Measurements from ENCODE around the gene LARP6. TPM values are rescaled to one million over a fixed set of nuclear protein-coding genes. Genes with fewer than 3 reads are reported as not detected.

Gene LARP6
- total and polyA plus RNA-seq, 4 donors = 4.2 to 8.7 (median 6.8) TPM

DNA sequence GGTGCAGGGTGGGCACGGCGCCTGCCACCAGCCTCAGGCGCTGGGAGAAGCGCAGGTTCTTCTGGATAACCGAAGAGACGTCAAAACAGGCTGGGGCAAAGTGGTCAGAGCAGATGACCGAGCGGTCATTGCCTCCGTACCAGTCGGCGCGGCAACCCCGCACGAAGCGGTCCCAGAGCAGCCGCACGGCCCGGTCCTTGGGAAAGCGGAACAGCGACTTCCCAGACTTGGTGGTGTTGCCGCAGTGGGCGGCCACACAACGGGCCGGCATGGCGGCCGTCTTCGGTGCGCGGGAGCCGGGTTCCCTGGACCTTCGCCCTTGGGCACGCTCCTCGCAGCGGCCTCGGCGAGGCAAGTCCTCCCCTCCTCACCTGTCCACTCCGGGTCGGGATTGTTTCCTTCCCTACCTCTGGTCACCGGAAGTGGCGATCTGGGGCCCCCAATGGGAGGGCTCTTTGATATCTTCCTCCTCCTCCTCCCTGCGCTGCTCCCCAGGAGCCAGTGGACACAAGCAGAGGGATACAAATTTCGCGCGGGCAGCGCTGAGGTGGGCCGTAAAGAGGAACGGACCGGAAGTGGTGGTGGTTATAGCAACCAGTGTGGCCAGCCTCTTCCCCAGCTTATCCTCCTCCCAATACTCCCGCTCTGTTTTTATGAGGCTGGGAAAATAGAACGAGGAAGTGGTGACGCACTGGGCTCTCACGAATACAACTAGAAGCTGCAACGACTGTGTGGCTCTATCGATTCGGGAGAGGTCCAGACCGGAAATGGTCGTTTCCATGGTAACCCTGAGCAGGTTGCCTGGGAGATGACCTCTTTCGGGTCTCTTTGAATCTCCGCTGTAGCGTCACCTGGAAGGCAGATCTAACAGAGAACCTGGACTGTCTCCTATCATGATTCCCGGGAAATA is 38.3 kb upstream of the LARP6 start, which contains the start of the genes LRRC49 and THAP10:
TSS of gene LRRC49 (plus strand) at position 825 of the 910 bp plus-strand sequence. CDS start at position 894, 69 bp downstream.
TSS of gene THAP10 (minus strand) at position 432 of the 910 bp plus-strand sequence. CDS start at position 271, 161 bp downstream.
- peak; percentile 91 to 97 (median 96) for DNase-seq
- peak within 1 kb of the TSS; percentile 3 to 86 for H3K27ac ChIP-seq (ENCODE audit: low read depth in 1 of 2, low read length in 1 of 2)
- H3K9me3 ChIP-seq (ENCODE audit: control insufficient read depth in 4 of 4, insufficient read depth in 3 of 4, low read length in 3 of 4) = no peaks in the 10 kb centered on the region
- H3K4me3 ChIP-seq = peak within 1 kb of the TSS; percentile 59
- H3K4me1 ChIP-seq (ENCODE audit: control insufficient read depth in 5 of 5, insufficient read depth in 5 of 5, low read length in 5 of 5) = peaks cover 0 to 19% (median 3%) of the 10 kb centered on the region in 5 donors
- TF ChIP-seq, protein P1, sequence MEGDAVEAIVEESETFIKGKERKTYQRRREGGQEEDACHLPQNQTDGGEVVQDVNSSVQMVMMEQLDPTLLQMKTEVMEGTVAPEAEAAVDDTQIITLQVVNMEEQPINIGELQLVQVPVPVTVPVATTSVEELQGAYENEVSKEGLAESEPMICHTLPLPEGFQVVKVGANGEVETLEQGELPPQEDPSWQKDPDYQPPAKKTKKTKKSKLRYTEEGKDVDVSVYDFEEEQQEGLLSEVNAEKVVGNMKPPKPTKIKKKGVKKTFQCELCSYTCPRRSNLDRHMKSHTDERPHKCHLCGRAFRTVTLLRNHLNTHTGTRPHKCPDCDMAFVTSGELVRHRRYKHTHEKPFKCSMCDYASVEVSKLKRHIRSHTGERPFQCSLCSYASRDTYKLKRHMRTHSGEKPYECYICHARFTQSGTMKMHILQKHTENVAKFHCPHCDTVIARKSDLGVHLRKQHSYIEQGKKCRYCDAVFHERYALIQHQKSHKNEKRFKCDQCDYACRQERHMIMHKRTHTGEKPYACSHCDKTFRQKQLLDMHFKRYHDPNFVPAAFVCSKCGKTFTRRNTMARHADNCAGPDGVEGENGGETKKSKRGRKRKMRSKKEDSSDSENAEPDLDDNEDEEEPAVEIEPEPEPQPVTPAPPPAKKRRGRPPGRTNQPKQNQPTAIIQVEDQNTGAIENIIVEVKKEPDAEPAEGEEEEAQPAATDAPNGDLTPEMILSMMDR (IDR thresholded peaks at IDR 0.05; ENCODE audit: control extremely low read depth, extremely low read depth) = no peak
- H3K36me3 ChIP-seq (ENCODE audit: control insufficient read depth in 4 of 4, insufficient read depth in 4 of 4, low read length in 4 of 4) = peaks cover 0 to 6% (median 1%) of the 10 kb centered on the region in 4 donors
- peak; percentile 90 for ATAC-seq (ENCODE audit: insufficient read depth, low FRiP score)
- peak within 1 kb of the TSS in 1 of 2 donors; percentile 72 for H3K9ac ChIP-seq (ENCODE audit: insufficient read depth in 1 of 2, low read length in 2 of 2)
- WGBS, 2 donors = 1% methylated on average over 61 of the region's 61 CpGs
- no peaks in the 10 kb centered on the region for H3K27me3 ChIP-seq (ENCODE audit: control insufficient read depth in 3 of 3, insufficient read depth in 3 of 3, low read length in 2 of 3)

DNA sequence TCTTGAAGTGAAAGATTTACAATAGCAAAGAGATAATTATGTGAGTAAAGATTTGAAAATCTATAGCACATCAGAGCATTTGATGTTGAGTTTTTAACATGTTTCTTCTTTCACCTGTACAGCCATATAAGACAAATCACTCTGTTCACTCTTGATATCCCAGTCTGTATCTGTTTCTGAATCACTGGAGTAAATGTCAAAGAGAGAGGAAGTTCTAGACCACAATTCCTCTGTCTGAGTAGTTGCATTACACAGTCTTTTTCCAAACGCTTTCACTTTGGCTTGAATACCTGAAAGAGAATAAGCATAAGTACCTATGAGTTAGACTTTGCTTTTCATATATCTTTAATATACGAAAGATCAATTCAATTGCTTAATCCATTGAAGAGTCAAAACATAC is 28.4 kb upstream of the LARP6 start:
- Histone ChIP-seq H3K9ac (ENCODE audit: insufficient read depth in 1 of 2, low read length in 2 of 2) (no peak overlapping the region), H3K4me3 (no peak overlapping the region), H3K9me3 (ENCODE audit: control insufficient read depth in 4 of 4, insufficient read depth in 3 of 4, low read length in 3 of 4) (no peaks in the 10 kb centered on the region), H3K4me1 (ENCODE audit: control insufficient read depth in 5 of 5, insufficient read depth in 5 of 5, low read length in 5 of 5) (peaks cover 0 to 3% (median 0%) of the 10 kb centered on the region in 5 donors), H3K36me3 (ENCODE audit: control insufficient read depth in 4 of 4, insufficient read depth in 4 of 4, low read length in 4 of 4) (no peaks in the 10 kb centered on the region), H3K27me3 (ENCODE audit: control insufficient read depth in 3 of 3, insufficient read depth in 3 of 3, low read length in 2 of 3) (no peaks in the 10 kb centered on the region), H3K27ac (ENCODE audit: low read depth in 1 of 2, low read length in 1 of 2) (no peak overlapping the region)
- 55 to 80% methylated on average over 2 of the region's 2 CpGs for WGBS, 2 donors
- DNase-seq (no peak), ATAC-seq (ENCODE audit: insufficient read depth, low FRiP score) (no peak)
- TF ChIP-seq, protein P1 (IDR thresholded peaks at IDR 0.05; ENCODE audit: control extremely low read depth, extremely low read depth) = no peak

DNA sequence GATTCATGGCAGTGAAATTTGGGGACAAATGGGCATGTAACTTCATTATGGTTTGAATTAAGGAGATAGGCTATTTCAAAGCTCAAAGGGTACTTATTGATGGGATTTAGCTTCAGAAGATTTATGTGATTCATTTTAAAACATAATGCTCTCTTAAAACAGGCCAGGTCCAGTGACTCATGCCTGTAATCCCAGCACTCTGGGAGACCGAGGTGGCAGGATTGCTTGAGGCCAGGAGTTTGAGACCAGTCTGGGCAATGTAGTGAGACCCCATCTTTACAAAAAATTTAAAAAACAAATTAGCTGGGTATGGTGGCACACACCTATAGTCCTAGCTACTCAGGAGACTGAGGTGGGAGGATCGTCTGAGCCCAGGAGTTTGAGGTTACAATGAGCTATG is 26.8 kb upstream of the LARP6 start:
- 91 to 96% methylated on average over 2 of the region's 2 CpGs for WGBS, 2 donors

More for the DNA sequence above, 26.8 kb upstream of the LARP6 start:
- Histone ChIP-seq H3K27ac (ENCODE audit: low read depth in 1 of 2, low read length in 1 of 2) (no peak overlapping the region), H3K36me3 (ENCODE audit: control insufficient read depth in 4 of 4, insufficient read depth in 4 of 4, low read length in 4 of 4) (no peaks in the 10 kb centered on the region), H3K9me3 (ENCODE audit: control insufficient read depth in 4 of 4, insufficient read depth in 3 of 4, low read length in 3 of 4) (no peaks in the 10 kb centered on the region), H3K27me3 (ENCODE audit: control insufficient read depth in 3 of 3, insufficient read depth in 3 of 3, low read length in 2 of 3) (no peaks in the 10 kb centered on the region), H3K4me3 (no peak overlapping the region), H3K9ac (ENCODE audit: insufficient read depth in 1 of 2, low read length in 2 of 2) (no peak overlapping the region), H3K4me1 (ENCODE audit: control insufficient read depth in 5 of 5, insufficient read depth in 5 of 5, low read length in 5 of 5) (peaks cover 0 to 3% (median 0%) of the 10 kb centered on the region in 5 donors)
- DNase-seq (no peak), ATAC-seq (ENCODE audit: insufficient read depth, low FRiP score) (no peak)
- TF ChIP-seq, protein P1 (IDR thresholded peaks at IDR 0.05; ENCODE audit: control extremely low read depth, extremely low read depth) = no peak

Data from lung (tissue), 12 donors.